Keratinocyte (primary cell): ENCODE measurements around the gene KAT2B.

Experiments used
- CTCF ChIP-seq, 3 experiments: IDR thresholded peaks in 1 of 3; conservative IDR thresholded peaks in 1 of 3; optimal IDR thresholded peaks in 1 of 3; 2 replicates in 2 of 3; 3 replicates in 1 of 3; pipeline versions ENCODE3 to v1.5.1; 2011; ENCODE audit warnings: low read length in 3 of 3, mild to moderate bottlenecking in 3 of 3, moderate library complexity in 2 of 3, control low read depth in 1 of 3, inconsistent platforms in 1 of 3; ENCODE audit not compliant: insufficient read depth in 2 of 3; ENCODE audit errors: extremely low read depth in 1 of 3
- EZH2 ChIP-seq: IDR thresholded peaks from one replicate; pipeline ENCODE4 v1.6.1; 2012; ENCODE audit warnings: inconsistent platforms, mild to moderate bottlenecking, low read length, moderate library complexity

- TF ChIP-seq EZH2 (no peak), CTCF (optimal IDR thresholded peaks at IDR 0.05 in 1 of 3, IDR thresholded peaks at IDR 0.05 in 1 of 3, conservative IDR thresholded peaks at IDR 0.05 in 1 of 3; ENCODE audit: extremely low read depth in 1 of 3, insufficient read depth in 2 of 3, low read length in 3 of 3) (no peak)
Observed at GRCh38 chr3:20060974-20061685, 20.9 kb downstream of the KAT2B start.
